Suprapubic skin (tissue), 4 donors: Measurements from ENCODE around the gene ZNF282. TPM values are rescaled to one million over a fixed set of nuclear protein-coding genes. Genes with fewer than 3 reads are reported as not detected.
A peak's percentile ranks its signal among the peaks of the same experiment; 100 is the strongest.

Source experiments
- DNase-seq, 2 donors: peaks; one replicate each; pipeline ENCODE4 v3.0.0-alpha.2; 2019; ENCODE audit warnings: low spot score in 2 of 2
- H3K27ac ChIP-seq: fragments of 200-600 bp; sonication (generic); one replicate; pipeline ENCODE4 v1.5.1; 2019
- H3K27me3 ChIP-seq: fragments of 200-600 bp; sonication (generic); one replicate; pipeline ENCODE4 v1.5.1; 2019
- H3K36me3 ChIP-seq: fragments of 200-600 bp; sonication (generic); one replicate; pipeline ENCODE4 v1.5.1; 2019
- H3K4me1 ChIP-seq: fragments of 200-600 bp; sonication (generic); one replicate; pipeline ENCODE4 v1.5.1; 2019
- H3K4me3 ChIP-seq: fragments of 200-600 bp; sonication (generic); one replicate; pipeline ENCODE4 v1.5.1; 2019; ENCODE audit warnings: mild to moderate bottlenecking
- H3K9me3 ChIP-seq: fragments of 200-600 bp; sonication (generic); one replicate; pipeline ENCODE4 v1.5.1; 2019
- EP300 ChIP-seq: sonication (generic); formaldehyde crosslinking; IDR thresholded peaks from one replicate; pipeline ENCODE4 v1.6.1; 2017; ENCODE audit warnings: antibody characterized with exemption
- POLR2A ChIP-seq, 2 donors: fragments of 450-650 bp; IDR thresholded peaks; one replicate each; pipeline ENCODE4 v1.6.1; 2017; ENCODE audit warnings: antibody characterized with exemption in 2 of 2, mild to moderate bottlenecking in 2 of 2, moderate library complexity in 2 of 2
- POLR2AphosphoS5 ChIP-seq, 3 donors: sonication (generic); formaldehyde crosslinking; IDR thresholded peaks; one replicate each; pipeline ENCODE4 v1.6.1; 2017; ENCODE audit warnings: antibody characterized with exemption in 3 of 3
- WGBS: methylation state at CpG from one replicate; pipeline ENCODE4 v1.1.5; 2018; 5-methylcytosine and 5-hydroxymethylcytosine counted together
- total RNA-seq, 4 donors: library from RNA; depleted of rRNA; stranded (reverse); fragments of >200 nt; gene quantifications; one replicate each; pipeline ENCODE4 v1.1.0, GENCODE V29; 2016
- TF ChIP-seq, protein P1 (sequence below), 2 donors: fragments of 200-600 bp in 1 of 2; fragments of 450-650 bp in 1 of 2; sonication (generic) in 1 of 2; IDR thresholded peaks; one replicate each; pipeline ENCODE4 v1.5.1; 2016 to 2019; ENCODE audit warnings: antibody characterized with exemption in 2 of 2, mild to moderate bottlenecking in 1 of 2, moderate library complexity in 1 of 2

ZNF282 gene
- total RNA-seq, 4 donors from 2014 or later, result 20.6 to 47.5 (median 29.8) TPM

DNA sequence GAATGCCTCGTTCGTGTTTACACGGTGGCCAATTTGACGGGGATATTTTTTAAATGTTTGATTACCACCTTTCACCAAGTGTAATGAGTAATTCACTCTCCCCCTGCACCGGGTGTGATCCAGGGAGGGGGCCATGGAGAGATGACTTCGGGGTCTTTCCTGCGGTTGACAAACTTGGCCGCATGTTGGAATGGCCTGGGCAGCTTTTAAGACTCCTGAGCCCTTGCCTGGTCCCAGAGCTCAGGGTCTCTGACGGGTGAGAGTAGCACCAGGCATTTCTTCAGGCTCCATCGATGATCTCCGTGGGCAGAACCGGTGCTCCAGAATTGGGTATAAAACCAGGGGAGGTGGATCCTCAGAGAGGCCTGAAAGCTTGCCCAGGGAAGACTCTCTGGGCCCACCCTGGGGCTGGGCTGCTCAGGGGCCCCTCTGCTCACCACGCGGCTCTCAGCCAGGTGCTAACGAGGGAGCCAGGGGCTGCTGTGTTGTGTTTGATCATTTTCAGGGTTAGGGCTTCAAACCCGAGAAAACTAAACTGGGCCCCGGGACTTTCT, 882 bp downstream of the ZNF282 start:
- DNase-seq, result no peak
- H3K4me3 ChIP-seq, result peak overlapping the region; percentile 61
- H3K36me3 ChIP-seq, result peaks cover 31% of the 10 kb centered on the region
- H3K27me3 ChIP-seq, result no peaks in the 10 kb centered on the region
- peaks cover 28% of the 10 kb centered on the region for H3K4me1 ChIP-seq
- peak overlapping the region; percentile 88 for H3K27ac ChIP-seq
- TF ChIP-seq POLR2AphosphoS5 (IDR thresholded peaks at IDR 0.05) (no peak), EP300 (no peak), POLR2A (IDR thresholded peaks at IDR 0.05) (no peak)
- TF ChIP-seq, protein P1, sequence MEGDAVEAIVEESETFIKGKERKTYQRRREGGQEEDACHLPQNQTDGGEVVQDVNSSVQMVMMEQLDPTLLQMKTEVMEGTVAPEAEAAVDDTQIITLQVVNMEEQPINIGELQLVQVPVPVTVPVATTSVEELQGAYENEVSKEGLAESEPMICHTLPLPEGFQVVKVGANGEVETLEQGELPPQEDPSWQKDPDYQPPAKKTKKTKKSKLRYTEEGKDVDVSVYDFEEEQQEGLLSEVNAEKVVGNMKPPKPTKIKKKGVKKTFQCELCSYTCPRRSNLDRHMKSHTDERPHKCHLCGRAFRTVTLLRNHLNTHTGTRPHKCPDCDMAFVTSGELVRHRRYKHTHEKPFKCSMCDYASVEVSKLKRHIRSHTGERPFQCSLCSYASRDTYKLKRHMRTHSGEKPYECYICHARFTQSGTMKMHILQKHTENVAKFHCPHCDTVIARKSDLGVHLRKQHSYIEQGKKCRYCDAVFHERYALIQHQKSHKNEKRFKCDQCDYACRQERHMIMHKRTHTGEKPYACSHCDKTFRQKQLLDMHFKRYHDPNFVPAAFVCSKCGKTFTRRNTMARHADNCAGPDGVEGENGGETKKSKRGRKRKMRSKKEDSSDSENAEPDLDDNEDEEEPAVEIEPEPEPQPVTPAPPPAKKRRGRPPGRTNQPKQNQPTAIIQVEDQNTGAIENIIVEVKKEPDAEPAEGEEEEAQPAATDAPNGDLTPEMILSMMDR (IDR thresholded peaks at IDR 0.05), result no peak
- 0% methylated on average over 3 of the region's 17 CpGs for WGBS
- no peaks in the 10 kb centered on the region for H3K9me3 ChIP-seq

DNA sequence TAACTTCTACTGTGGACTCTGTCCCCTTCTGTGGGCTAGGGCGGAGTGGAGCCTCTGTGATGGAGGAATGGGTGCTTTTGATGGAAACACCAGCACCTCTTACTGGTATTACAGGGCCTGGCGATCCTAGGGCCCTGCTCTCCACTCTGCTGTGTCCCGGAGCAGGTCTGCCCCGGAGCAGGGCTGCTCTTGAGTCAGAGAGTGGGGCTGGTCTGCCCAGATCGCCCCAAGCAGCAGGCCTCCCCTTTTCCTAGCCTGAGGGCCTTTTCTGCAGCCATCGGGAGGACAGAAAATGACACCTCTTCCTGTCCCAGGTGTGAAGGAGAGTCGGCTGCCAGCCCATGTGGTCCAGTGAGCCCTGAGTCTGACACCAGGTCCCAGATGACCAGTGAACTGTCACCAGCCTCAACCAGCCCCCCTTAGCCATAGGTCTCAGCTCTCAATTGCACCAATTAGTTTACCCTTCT, 1.4 kb downstream of the ZNF282 start:
- Histone ChIP-seq H3K4me1 (peaks cover 28% of the 10 kb centered on the region), H3K27me3 (no peaks in the 10 kb centered on the region), H3K36me3 (peaks cover 36% of the 10 kb centered on the region), H3K27ac (peak overlapping the region; percentile 88), H3K9me3 (no peaks in the 10 kb centered on the region), H3K4me3 (peak overlapping the region; percentile 61)
- DNase-seq, result no peak
- no peak for TF ChIP-seq POLR2AphosphoS5 (IDR thresholded peaks at IDR 0.05)
- TF ChIP-seq EP300, result no peak
- TF ChIP-seq, protein P1 (IDR thresholded peaks at IDR 0.05), result no peak
- TF ChIP-seq POLR2A (IDR thresholded peaks at IDR 0.05), result no peak
- WGBS, result 6% methylated on average over 6 of the region's 7 CpGs

DNA sequence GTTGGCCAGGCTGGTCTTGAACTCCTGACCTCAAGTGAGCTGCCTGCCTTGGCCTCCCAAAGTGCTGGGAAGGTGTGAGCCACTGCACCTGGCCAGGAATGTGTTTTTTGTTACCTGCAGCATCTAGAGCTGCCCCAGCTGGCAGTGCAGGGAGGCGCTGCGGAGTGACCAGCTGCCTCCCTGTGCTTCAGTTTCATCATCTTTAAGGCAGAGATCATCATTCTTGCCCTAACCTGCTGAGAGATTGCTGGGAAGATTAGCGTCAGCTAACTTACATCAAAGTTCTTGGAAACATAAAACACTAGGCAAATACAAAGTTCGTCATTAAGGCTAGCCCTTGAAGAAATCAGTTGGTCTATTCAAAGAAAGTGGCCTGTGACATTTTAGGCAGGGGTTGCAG, 2.3 kb downstream of the ZNF282 start:
- Histone ChIP-seq H3K27me3 (no peaks in the 10 kb centered on the region), H3K4me1 (peaks cover 28% of the 10 kb centered on the region), H3K9me3 (no peaks in the 10 kb centered on the region), H3K36me3 (peaks cover 46% of the 10 kb centered on the region), H3K27ac (no peak overlapping the region), H3K4me3 (no peak overlapping the region)
- no peak for DNase-seq
- WGBS, result 50% methylated on average over 4 of the region's 4 CpGs
- TF ChIP-seq POLR2A (IDR thresholded peaks at IDR 0.05), result no peak
- no peak for TF ChIP-seq POLR2AphosphoS5 (IDR thresholded peaks at IDR 0.05)
- TF ChIP-seq, protein P1 (IDR thresholded peaks at IDR 0.05), result no peak
- TF ChIP-seq EP300, result no peak

DNA sequence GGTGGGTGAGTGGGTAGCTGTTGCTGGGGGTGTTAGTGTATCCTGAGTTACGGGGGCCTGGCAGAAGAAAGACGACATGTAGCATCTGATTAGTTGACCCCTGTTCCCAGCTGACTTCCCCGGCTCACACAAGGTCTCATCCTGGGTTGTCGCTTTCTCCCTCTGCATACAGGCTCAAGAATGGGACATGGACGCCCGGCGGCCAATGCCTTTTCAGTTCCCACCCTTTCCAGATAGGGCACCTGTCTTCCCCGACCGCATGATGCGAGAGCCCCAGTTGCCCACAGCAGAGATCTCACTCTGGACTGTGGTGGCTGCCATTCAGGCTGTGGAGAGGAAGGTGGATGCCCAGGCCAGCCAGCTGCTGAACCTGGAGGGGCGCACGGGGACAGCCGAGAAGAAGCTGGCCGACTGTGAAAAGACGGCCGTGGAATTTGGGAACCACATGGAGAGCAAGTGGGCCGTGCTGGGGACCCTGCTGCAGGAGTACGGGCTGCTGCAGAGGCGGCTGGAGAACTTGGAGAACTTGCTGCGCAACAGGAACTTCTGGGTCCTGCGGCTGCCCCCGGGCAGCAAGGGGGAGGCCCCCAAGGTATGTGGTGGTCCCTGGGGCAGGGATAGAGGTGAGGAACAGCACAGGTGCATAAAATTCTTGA, 2.9 kb downstream of the ZNF282 start:
- H3K27ac ChIP-seq, result no peak overlapping the region
- WGBS, result 86% methylated on average over 22 of the region's 22 CpGs
- no peak for DNase-seq
- H3K4me1 ChIP-seq, result peaks cover 28% of the 10 kb centered on the region
- no peaks in the 10 kb centered on the region for H3K9me3 ChIP-seq
- H3K27me3 ChIP-seq, result no peaks in the 10 kb centered on the region
- no peak for TF ChIP-seq POLR2A (IDR thresholded peaks at IDR 0.05)
- TF ChIP-seq, protein P1 (IDR thresholded peaks at IDR 0.05), result no peak
- TF ChIP-seq POLR2AphosphoS5 (IDR thresholded peaks at IDR 0.05), result no peak
- no peak for TF ChIP-seq EP300
- H3K4me3 ChIP-seq, result no peak overlapping the region
- H3K36me3 ChIP-seq, result peaks cover 51% of the 10 kb centered on the region

DNA sequence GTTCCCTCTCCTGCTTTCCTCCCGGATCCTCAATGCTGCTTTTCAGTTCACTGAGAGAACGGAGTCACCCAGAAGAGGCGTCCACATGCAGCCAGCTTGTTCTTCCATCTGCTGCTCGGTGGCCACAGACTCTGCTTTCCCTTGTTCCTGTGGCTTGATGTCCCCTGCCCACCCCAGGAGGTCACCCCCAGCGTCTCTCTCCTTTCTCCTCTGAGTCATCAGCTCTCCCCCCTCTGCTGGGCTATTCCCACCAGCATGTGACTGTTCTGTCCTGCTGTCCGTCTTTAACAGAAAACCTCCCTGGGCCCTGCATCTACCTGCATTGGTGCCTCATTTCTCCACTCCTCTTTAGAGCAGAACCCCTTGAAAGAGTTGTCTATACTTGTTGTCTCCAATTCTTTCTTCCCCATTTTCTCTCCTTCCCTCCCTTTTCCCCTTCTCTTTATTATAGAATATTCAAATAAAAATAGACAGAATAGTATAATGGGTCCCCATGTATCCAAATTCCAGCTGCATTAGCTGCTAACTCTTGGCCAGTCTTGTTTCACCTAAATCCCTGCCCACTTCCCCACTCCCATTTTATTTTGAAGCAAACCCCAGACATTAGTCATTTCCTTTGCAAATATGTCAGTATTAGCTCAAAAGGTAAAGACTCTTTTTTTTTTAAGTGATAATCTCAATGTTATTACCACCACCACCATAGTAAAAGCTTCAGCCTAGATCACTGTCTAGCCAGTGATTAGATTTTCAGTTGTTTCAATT, 4.1 kb downstream of the ZNF282 start:
- H3K36me3 ChIP-seq, result peaks cover 62% of the 10 kb centered on the region
- H3K27ac ChIP-seq, result no peak overlapping the region
- no peak overlapping the region for H3K4me3 ChIP-seq
- TF ChIP-seq POLR2A (IDR thresholded peaks at IDR 0.05) (no peak), EP300 (no peak), POLR2AphosphoS5 (IDR thresholded peaks at IDR 0.05) (no peak)
- TF ChIP-seq, protein P1 (IDR thresholded peaks at IDR 0.05), result no peak
- WGBS, result 95% methylated on average over 6 of the region's 6 CpGs
- no peaks in the 10 kb centered on the region for H3K9me3 ChIP-seq
- DNase-seq, result no peak
- H3K27me3 ChIP-seq, result no peaks in the 10 kb centered on the region
- H3K4me1 ChIP-seq, result peaks cover 28% of the 10 kb centered on the region
